SK-N-MC (cell line): ENCODE results near the gene ACBD5.

Source experiments
- DNase-seq: peaks from one replicate; pipeline ENCODE4 v3.0.0-alpha.2; 2011; ENCODE audit warnings: low read depth, low spot score
- H3K27ac ChIP-seq: fragments of 200-600 bp; sonication (generic); 2 replicates; pipeline ENCODE4 v1.5.1; 2016; ENCODE audit warnings: mixed run types
- H3K36me3 ChIP-seq: fragments of 200-600 bp; sonication (generic); 2 replicates; pipeline ENCODE4 v1.6.1; 2017; ENCODE audit warnings: antibody characterized with exemption, low read length, mixed read lengths; ENCODE audit not compliant: insufficient read depth
- H3K4me3 ChIP-seq: fragments of 200-600 bp; sonication (generic); 2 replicates; pipeline ENCODE4 v1.5.1; 2016
- H3K9ac ChIP-seq: fragments of 200-600 bp; sonication (generic); 2 replicates; pipeline ENCODE4 v1.8.0; 2017; ENCODE audit warnings: mixed run types, mixed read lengths; ENCODE audit not compliant: insufficient read length
- H3K9me3 ChIP-seq: fragments of 200-600 bp; sonication (generic); 2 replicates; pipeline ENCODE4 v1.6.1; 2017; ENCODE audit warnings: low read depth, mild to moderate bottlenecking, antibody characterized with exemption, low read length, moderate library complexity, mixed read lengths
- EZH2 ChIP-seq: fragments of 200-600 bp; sonication (generic); IDR thresholded peaks from one replicate; pipeline ENCODE4 v1.6.1; 2017; ENCODE audit warnings: antibody characterized with exemption
- FOXP2 ChIP-seq: optimal IDR thresholded peaks from 2 replicates; pipeline ENCODE3; 2011; ENCODE audit warnings: mild to moderate bottlenecking, moderate library complexity; ENCODE audit not compliant: insufficient read depth; ENCODE audit errors: extremely low read length, control extremely low read depth
- POLR2AphosphoS5 ChIP-seq: IDR thresholded peaks from 2 replicates; pipeline ENCODE4 v1.6.1; 2012; ENCODE audit warnings: mild to moderate bottlenecking, low read depth, low read length, borderline replicate concordance

Gene ACBD5

DNA sequence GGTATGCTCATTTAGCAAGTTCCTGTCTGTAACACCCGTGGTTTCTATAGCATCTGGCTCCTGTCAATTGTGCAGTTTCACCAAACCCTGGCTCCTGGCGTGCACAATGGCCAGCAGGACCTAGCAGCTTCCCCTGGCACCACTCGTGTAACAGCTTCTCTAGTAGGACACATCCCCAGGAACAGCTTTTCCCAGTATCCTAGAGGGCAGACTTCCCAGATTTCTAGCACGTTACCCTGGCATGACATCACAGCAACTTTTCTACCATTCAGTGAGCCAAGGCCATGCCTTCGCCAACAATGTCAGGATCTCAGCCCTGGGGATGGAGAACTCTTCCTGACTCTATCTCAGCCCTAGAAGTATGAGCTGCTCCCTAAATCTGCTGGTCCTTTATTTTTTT is 92.9 kb downstream of the ACBD5 start:
- TF ChIP-seq FOXP2 (no peak), EZH2 (no peak), POLR2AphosphoS5 (no peak)
- H3K4me3 ChIP-seq: no peak overlapping the region
- H3K9ac ChIP-seq: no peak overlapping the region
- H3K27ac ChIP-seq: no peak overlapping the region
- DNase-seq: no peak
- H3K9me3 ChIP-seq: no peaks in the 10 kb centered on the region
- peaks cover 42% of the 10 kb centered on the region for H3K36me3 ChIP-seq

- no peak overlapping the region for H3K4me3 ChIP-seq
- no peak overlapping the region for H3K9ac ChIP-seq
- TF ChIP-seq POLR2AphosphoS5: no peak
- no peak for TF ChIP-seq FOXP2
- no peak for TF ChIP-seq EZH2
- peaks cover 48% of the 10 kb centered on the region for H3K36me3 ChIP-seq
- no peak for DNase-seq
- H3K27ac ChIP-seq: no peak overlapping the region
- no peaks in the 10 kb centered on the region for H3K9me3 ChIP-seq
Observed at GRCh38 chr10:27145937-27146336, 94.7 kb downstream of the ACBD5 start.
